B cell (primary cell): Measurements from ENCODE around the gene TNRC6C. TPM values are rescaled to one million over a fixed set of nuclear protein-coding genes. Genes with fewer than 3 reads are reported as not detected.
A peak's percentile ranks its signal among the peaks of the same experiment; 100 is the strongest.

Experiments
- ATAC-seq: fragments of 200-7000 bp; cut with Tn5 transposase; one replicate; pipeline ENCODE4 v1.10.0; 2021; ENCODE audit warnings: low read depth, mild to moderate bottlenecking, moderate number of reproducible peaks, moderate library complexity
- CTCF ChIA-PET: fragments of 350-600 bp; sonication (Branson Sonifier 250); formaldehyde crosslinking; loops from one replicate; lab custom pipeline; 2021; ENCODE audit warnings: antibody characterized with exemption, inconsistent platforms; lab: Charles Lee
- POLR2A ChIA-PET: fragments of 350-600 bp; sonication (Branson Sonifier 250); formaldehyde crosslinking; loops from one replicate; lab custom pipeline; 2021; ENCODE audit warnings: antibody characterized with exemption; lab: Charles Lee
- DNase-seq: peaks from one replicate; pipeline ENCODE4 v3.0.0; 2013
- H2AFZ ChIP-seq: 2 replicates; pipeline ENCODE4 v1.6.1; 2012; ENCODE audit warnings: mild to moderate bottlenecking, low read depth, low read length; ENCODE audit not compliant: insufficient read depth, poor library complexity, severe bottlenecking
- H3K27ac ChIP-seq, 2 donors: 1 replicate in 1 of 2; 2 replicates in 1 of 2; pipeline ENCODE4 v1.5.1; 2012 to 2013; ENCODE audit warnings: low read length in 2 of 2, mild to moderate bottlenecking in 2 of 2, moderate library complexity in 1 of 2
- H3K27me3 ChIP-seq, 4 experiments: fragments of 200-600 bp in 1 of 4; sonication (generic) in 1 of 4; replicated peaks in 1 of 4; 1 replicate in 2 of 4; 2 replicates in 2 of 4; pipeline versions ENCODE4 v1.6.1 to v1.7.0; 2013 to 2016; ENCODE audit warnings: low read length in 3 of 4, mild to moderate bottlenecking in 2 of 4, mixed read lengths in 1 of 4, moderate library complexity in 1 of 4; ENCODE audit not compliant: insufficient read depth in 4 of 4, control insufficient read depth in 3 of 4; ENCODE audit errors: control extremely low read depth in 1 of 4
- H3K36me3 ChIP-seq, 2 experiments: replicated peaks in 1 of 2; 1 replicate in 1 of 2; 2 replicates in 1 of 2; pipeline versions ENCODE4 v1.6.1 to v1.7.1; 2013; ENCODE audit warnings: low read length in 1 of 2; ENCODE audit not compliant: insufficient read depth in 2 of 2, control insufficient read depth in 1 of 2; ENCODE audit errors: control extremely low read depth in 1 of 2, extremely low read depth in 1 of 2
- H3K4me1 ChIP-seq, 2 donors: fragments of 200-600 bp in 1 of 2; sonication (generic) in 1 of 2; 1 replicate in 1 of 2; 2 replicates in 1 of 2; pipeline versions ENCODE4 v1.5.1 to v1.6.1; 2013 to 2017; ENCODE audit warnings: low read length in 2 of 2; ENCODE audit not compliant: control insufficient read depth in 2 of 2, insufficient read depth in 2 of 2
- H3K4me2 ChIP-seq: replicated peaks from 2 replicates; pipeline ENCODE3; 2012; ENCODE audit warnings: mild to moderate bottlenecking, low read depth, low read length; ENCODE audit not compliant: poor library complexity, severe bottlenecking
- H3K4me3 ChIP-seq, 5 experiments: fragments of 200-600 bp in 1 of 5; sonication (generic) in 1 of 5; 1 replicate in 3 of 5; 2 replicates in 2 of 5; pipeline versions ENCODE4 v1.5.1 to v1.7.0; 2011 to 2016; ENCODE audit warnings: low read length in 4 of 5, mild to moderate bottlenecking in 4 of 5, low read depth in 2 of 5, control low read depth in 1 of 5, moderate library complexity in 1 of 5; ENCODE audit not compliant: insufficient read depth in 1 of 5; ENCODE audit errors: control extremely low read depth in 1 of 5, extremely low read depth in 1 of 5
- H3K79me2 ChIP-seq: fragments of 200-600 bp; sonication (generic); one replicate; pipeline ENCODE4 v1.6.0; 2016; ENCODE audit warnings: low read length; ENCODE audit not compliant: control insufficient read depth, insufficient read depth
- H3K9ac ChIP-seq: fragments of 200-600 bp; sonication (generic); 2 replicates; pipeline ENCODE4 v1.6.1; 2017; ENCODE audit warnings: mild to moderate bottlenecking, low read length, moderate library complexity
- H3K9me3 ChIP-seq, 3 donors: one replicate each; pipeline versions ENCODE4 v1.6.1 to v1.7.1; 2013; ENCODE audit warnings: low read length in 2 of 3; ENCODE audit not compliant: control insufficient read depth in 2 of 3, insufficient read depth in 1 of 3; ENCODE audit errors: control extremely low read depth in 1 of 3
- H4K20me1 ChIP-seq: 2 replicates; pipeline ENCODE4 v1.6.0; 2012; ENCODE audit warnings: mild to moderate bottlenecking, low read length; ENCODE audit not compliant: insufficient read depth, control insufficient read depth, poor library complexity, severe bottlenecking
- H3K27ac Mint-ChIP-seq: one replicate; pipeline ENCODE4 v1.8.0; 2021; ENCODE audit warnings: mixed read lengths
- H3K27me3 Mint-ChIP-seq: one replicate; pipeline ENCODE4 v1.8.0; 2021; ENCODE audit warnings: mixed read lengths
- H3K4me1 Mint-ChIP-seq: one replicate; pipeline ENCODE4 v1.8.0; 2021; ENCODE audit warnings: mixed read lengths
- H3K4me3 Mint-ChIP-seq: one replicate; pipeline ENCODE4 v1.8.0; 2021; ENCODE audit warnings: mixed read lengths
- H3K9me3 Mint-ChIP-seq: one replicate; pipeline ENCODE4 v1.8.0; 2022; ENCODE audit warnings: mixed read lengths; ENCODE audit not compliant: insufficient read depth
- EZH2 ChIP-seq: IDR thresholded peaks from 2 replicates; pipeline ENCODE4 v1.6.1; 2012; ENCODE audit warnings: borderline replicate concordance, low read depth, mild to moderate bottlenecking, moderate library complexity, low read length; ENCODE audit not compliant: insufficient read depth, poor library complexity, severe bottlenecking
- WGBS: methylation state at CpG from one replicate; pipeline ENCODE4 v1.1.5; 2013; ENCODE audit warnings: missing lambda C conversion rate; ENCODE audit not compliant: insufficient coverage; 5-methylcytosine and 5-hydroxymethylcytosine counted together
- intact Hi-C: fragments of 100-400 bp; cut with micrococcal nuclease; formaldehyde crosslinking; loops from one replicate; pipeline ENCODE4 v1.10.0; 2022
- polyA plus RNA-seq: library from polyadenylated mRNA; depleted of rRNA; stranded (reverse); fragments of >200 nt; gene quantifications from 2 replicates; pipeline ENCODE4 v1.2.3, GENCODE V29; 2012
- total RNA-seq, 2 donors: library from RNA; stranded (reverse); fragments of 120-200 nt in 1 of 2; gene quantifications; 1 replicate in 1 of 2; 2 replicates in 1 of 2; pipeline versions ENCODE4 v1.2.3 to v1.2.4, GENCODE V29; 2013 to 2022
- TF ChIP-seq, protein P1 (sequence below): fragments of 200-600 bp; IDR thresholded peaks from one replicate; pipeline ENCODE4 v1.8.0; 2022; ENCODE audit warnings: antibody characterized with exemption, mild to moderate bottlenecking

TNRC6C gene
- total and polyA plus RNA-seq, 2 donors (not counting 1 experiment from before 2014, with no cell fraction given): 3.9 to 63.8 TPM

DNA sequence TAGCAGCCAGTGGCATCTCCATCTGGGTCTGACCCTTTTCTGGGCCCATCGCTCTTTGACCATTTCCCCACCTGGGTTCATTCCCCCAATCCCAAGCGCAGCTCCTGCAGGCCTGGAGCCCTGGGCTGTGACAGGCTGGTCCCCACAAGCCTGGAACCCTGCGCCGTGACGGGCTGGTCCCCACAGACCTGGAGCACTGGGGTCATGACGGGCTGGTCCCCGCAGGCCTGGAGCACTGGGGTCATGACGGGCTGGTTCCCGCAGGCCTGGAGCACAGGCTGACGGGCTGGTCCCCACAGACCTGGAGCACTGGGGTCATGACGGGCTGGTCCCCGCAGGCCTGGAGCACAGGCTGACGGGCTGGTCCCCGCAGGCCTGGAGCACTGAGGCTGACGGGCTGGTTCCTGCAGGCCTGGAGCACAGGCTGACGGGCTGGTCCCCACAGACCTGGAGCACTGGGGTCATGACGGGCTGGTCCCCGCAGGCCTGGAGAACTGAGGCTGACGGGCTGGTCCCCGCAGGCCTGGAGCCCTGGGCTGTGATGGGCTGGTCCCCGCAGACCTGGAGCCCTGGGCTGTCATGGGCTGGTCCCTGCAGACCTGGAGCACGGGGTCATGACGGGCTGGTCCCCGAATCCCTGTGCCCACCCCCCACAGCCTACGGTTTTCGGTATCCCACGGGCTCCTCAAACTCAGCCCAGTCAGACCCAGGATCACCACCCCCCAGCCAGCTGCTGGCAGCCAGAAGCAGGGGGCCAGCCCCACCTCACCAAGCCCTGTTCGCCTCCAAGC lies 153.4 kb downstream of the TNRC6C start:
- WGBS: 95% methylated on average over 28 of the region's 28 CpGs
- Histone ChIP-seq H3K27ac (no peak overlapping the region), H3K4me1 (peaks cover 12 to 22% of the 10 kb centered on the region in 2 donors), H3K79me2 (peaks cover 8% of the 10 kb centered on the region), H2AFZ (no peak overlapping the region), H3K9ac (no peak overlapping the region), H3K9me3 (no peaks in the 10 kb centered on the region), H3K4me2 (no peak overlapping the region), H4K20me1 (peaks cover 85% of the 10 kb centered on the region), H3K27me3 (no peaks in the 10 kb centered on the region), H3K36me3 (peaks cover 0 to 77% of the 10 kb centered on the region in 2 experiments), H3K4me3 (no peak overlapping the region)
- ATAC-seq (no peak), DNase-seq (no peak)
- H3K27me3 Mint-ChIP-seq: no peaks in the 10 kb centered on the region
- H3K4me1 Mint-ChIP-seq: peaks cover 24% of the 10 kb centered on the region
- H3K4me3 Mint-ChIP-seq: no peak overlapping the region
- intact Hi-C loops: loop anchor here (1.0 to 10.0 kb wide), 4 partner anchors 22 to 313 kb away; no protein-coding TSS in a partner anchor
- ChIA-PET POLR2A (interaction anchor here (0.6 to 1.8 kb wide), 5 partner anchors 16 to 140 kb away, joined by 3 to 11 read pairs (median 5); no protein-coding TSS in a partner anchor), CTCF (interaction anchor here (0.6 to 10.9 kb wide), 20 partner anchors 9 to 251 kb away, joined by 3 to 142 read pairs (median 4); partner anchors contain the start of genes TMC6 and TMC8)
- no peaks in the 10 kb centered on the region for H3K9me3 Mint-ChIP-seq
- H3K27ac Mint-ChIP-seq: peak overlapping the region; percentile 96
- TF ChIP-seq, protein P1, sequence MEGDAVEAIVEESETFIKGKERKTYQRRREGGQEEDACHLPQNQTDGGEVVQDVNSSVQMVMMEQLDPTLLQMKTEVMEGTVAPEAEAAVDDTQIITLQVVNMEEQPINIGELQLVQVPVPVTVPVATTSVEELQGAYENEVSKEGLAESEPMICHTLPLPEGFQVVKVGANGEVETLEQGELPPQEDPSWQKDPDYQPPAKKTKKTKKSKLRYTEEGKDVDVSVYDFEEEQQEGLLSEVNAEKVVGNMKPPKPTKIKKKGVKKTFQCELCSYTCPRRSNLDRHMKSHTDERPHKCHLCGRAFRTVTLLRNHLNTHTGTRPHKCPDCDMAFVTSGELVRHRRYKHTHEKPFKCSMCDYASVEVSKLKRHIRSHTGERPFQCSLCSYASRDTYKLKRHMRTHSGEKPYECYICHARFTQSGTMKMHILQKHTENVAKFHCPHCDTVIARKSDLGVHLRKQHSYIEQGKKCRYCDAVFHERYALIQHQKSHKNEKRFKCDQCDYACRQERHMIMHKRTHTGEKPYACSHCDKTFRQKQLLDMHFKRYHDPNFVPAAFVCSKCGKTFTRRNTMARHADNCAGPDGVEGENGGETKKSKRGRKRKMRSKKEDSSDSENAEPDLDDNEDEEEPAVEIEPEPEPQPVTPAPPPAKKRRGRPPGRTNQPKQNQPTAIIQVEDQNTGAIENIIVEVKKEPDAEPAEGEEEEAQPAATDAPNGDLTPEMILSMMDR: no peak
- no peak for TF ChIP-seq EZH2
